GM23248 (cell line): ENCODE measurements around the gene MELK. TPM values are rescaled to one million over a fixed set of nuclear protein-coding genes. Genes with fewer than 3 reads are reported as not detected.

Source experiments
- DNase-seq: peaks from one replicate; pipeline ENCODE4 v3.0.0-alpha.2; 2015
- H2AFZ ChIP-seq: fragments of 200-600 bp; sonication (generic); 2 replicates; pipeline ENCODE4 v1.6.1; 2016; ENCODE audit warnings: antibody characterized with exemption
- H3F3A ChIP-seq: fragments of 200-600 bp; sonication (generic); 2 replicates; pipeline ENCODE4 v1.6.1; 2016; ENCODE audit warnings: mild to moderate bottlenecking, antibody characterized with exemption, mixed run types; ENCODE audit not compliant: insufficient read depth
- H3K27ac ChIP-seq: fragments of 200-600 bp; sonication (generic); 2 replicates; pipeline ENCODE4 v1.5.1; 2016; ENCODE audit warnings: mild to moderate bottlenecking
- H3K27me3 ChIP-seq: fragments of 200-600 bp; sonication (generic); replicated peaks from 2 replicates; pipeline ENCODE4 v1.6.1; 2016; ENCODE audit warnings: mild to moderate bottlenecking; ENCODE audit not compliant: insufficient read depth
- H3K36me3 ChIP-seq: fragments of 200-600 bp; sonication (generic); 2 replicates; pipeline ENCODE4 v1.6.1; 2016; ENCODE audit warnings: low read depth, mild to moderate bottlenecking
- H3K4me1 ChIP-seq: fragments of 200-600 bp; sonication (generic); 2 replicates; pipeline ENCODE4 v1.6.1; 2016; ENCODE audit warnings: mild to moderate bottlenecking; ENCODE audit not compliant: insufficient read depth
- H3K4me2 ChIP-seq: fragments of 200-600 bp; sonication (generic); one replicate; pipeline ENCODE4 v1.6.1; 2016; ENCODE audit warnings: mild to moderate bottlenecking; ENCODE audit not compliant: unreplicated experiment
- H3K4me3 ChIP-seq: fragments of 200-600 bp; sonication (generic); 2 replicates; pipeline ENCODE4 v1.5.1; 2016; ENCODE audit warnings: mild to moderate bottlenecking
- H3K79me2 ChIP-seq: fragments of 200-600 bp; sonication (generic); 2 replicates; pipeline ENCODE4 v1.6.1; 2016; ENCODE audit warnings: mild to moderate bottlenecking; ENCODE audit not compliant: insufficient read depth
- H3K9ac ChIP-seq: fragments of 200-600 bp; sonication (generic); 2 replicates; pipeline ENCODE4 v1.6.1; 2016; ENCODE audit warnings: mild to moderate bottlenecking
- H3K9me2 ChIP-seq: fragments of 200-600 bp; sonication (generic); 2 replicates; pipeline ENCODE4 v1.6.1; 2016; ENCODE audit warnings: mixed run types, mild to moderate bottlenecking, moderate library complexity; ENCODE audit not compliant: insufficient read depth
- H3K9me3 ChIP-seq: fragments of 200-600 bp; sonication (generic); one replicate; pipeline ENCODE4 v1.6.1; 2017; ENCODE audit warnings: low read depth
- H4K20me1 ChIP-seq: fragments of 200-600 bp; sonication (generic); 2 replicates; pipeline ENCODE4 v1.6.0; 2016; ENCODE audit not compliant: insufficient read depth
- EZH2 ChIP-seq: fragments of 200-600 bp; sonication (generic); IDR thresholded peaks from 2 replicates; pipeline ENCODE4 v1.6.1; 2018; ENCODE audit warnings: antibody characterized with exemption, mild to moderate bottlenecking; ENCODE audit not compliant: insufficient read depth, poor library complexity, severe bottlenecking
- EZH2phosphoT487 ChIP-seq: fragments of 200-600 bp; sonication (generic); IDR thresholded peaks from 2 replicates; pipeline ENCODE4 v1.6.1; 2018; ENCODE audit warnings: antibody characterized with exemption, moderate library complexity, mild to moderate bottlenecking, low read depth; ENCODE audit not compliant: insufficient read depth
- WGBS, 2 experiments: methylation state at CpG; one replicate each; pipeline ENCODE4 v1.1.6; 2015 to 2017; ENCODE audit warnings: low lambda C conversion rate in 2 of 2, low coverage in 1 of 2; ENCODE audit errors: missing lambda C conversion rate in 2 of 2; 5-methylcytosine and 5-hydroxymethylcytosine counted together
- in situ Hi-C: fragments of 300-500 bp; cut with MboI; formaldehyde crosslinking; loops from 2 replicates; pipeline ENCODE4 v1.15.0; 2020
- polyA plus RNA-seq: library from polyadenylated mRNA; unstranded; fragments of >200 nt; fragmentation: Nextera tagmentation; extraction: Ambion mirVana; gene quantifications from 2 replicates; pipeline ENCODE4 v1.2.1, GENCODE V29; 2016
- total RNA-seq: library from RNA; depleted of rRNA; stranded (reverse); fragments of >200 nt; shearing (Covaris generic); gene quantifications from 2 replicates; pipeline ENCODE4 v1.2.3, GENCODE V29; 2014

Gene MELK
- total and polyA plus RNA-seq, 2 experiments from 2014 or later = 23.2 to 24.7 TPM

DNA sequence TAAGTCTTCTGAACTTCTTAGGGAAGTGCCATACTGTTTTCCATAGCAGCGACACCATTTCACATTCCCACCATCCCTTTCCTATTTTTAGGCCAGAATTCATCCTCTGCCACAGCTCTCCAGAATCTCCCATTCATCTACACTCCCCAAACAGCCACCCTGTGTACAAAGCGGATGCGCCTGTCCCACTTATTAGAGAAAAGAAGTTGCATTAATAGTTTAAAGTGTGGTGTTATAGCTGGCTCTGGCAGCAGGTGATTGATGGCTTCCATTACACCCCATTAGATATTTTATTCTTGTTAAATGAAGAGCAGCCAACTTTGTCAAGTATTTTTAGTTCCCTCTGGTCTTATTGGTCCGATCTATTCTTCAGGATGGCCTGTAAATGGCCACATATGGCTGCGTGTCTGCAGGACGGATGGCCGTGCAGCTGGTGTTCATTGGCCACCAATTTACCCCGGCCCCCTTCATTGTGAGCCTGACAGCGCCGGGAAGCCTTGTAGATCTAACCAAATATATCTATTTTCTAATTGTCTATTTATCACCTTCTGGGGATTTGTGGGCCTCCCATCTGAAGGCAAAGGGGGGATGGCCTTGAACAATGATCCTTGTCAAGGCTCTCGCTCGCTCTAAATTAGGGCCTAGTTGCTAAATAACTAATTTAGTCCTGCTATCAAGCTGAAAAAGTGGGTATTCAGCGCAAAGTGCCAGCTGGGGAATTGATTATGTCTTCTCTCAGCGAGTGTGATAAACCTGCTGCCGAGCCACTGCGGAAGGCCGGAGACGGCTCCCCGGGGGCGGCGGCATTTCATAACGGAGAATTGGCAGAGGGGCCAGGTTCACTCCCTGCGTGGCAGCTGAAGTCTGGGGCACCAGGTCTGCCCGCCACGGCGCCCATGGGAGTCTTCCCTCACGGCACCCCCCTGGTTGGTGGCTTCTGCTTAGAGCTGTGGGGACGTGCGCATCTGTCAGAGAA, 141.1 kb downstream of the MELK start:
- in situ Hi-C loops = no loop called here
- H3K27me3 ChIP-seq = peaks cover 45% of the 10 kb centered on the region
- H4K20me1 ChIP-seq = no peaks in the 10 kb centered on the region
- H3K27ac ChIP-seq = no peak overlapping the region
- H3K36me3 ChIP-seq = no peaks in the 10 kb centered on the region
- H3K4me2 ChIP-seq = no peak overlapping the region
- no peaks in the 10 kb centered on the region for H3K4me1 ChIP-seq
- TF ChIP-seq EZH2 = no peak
- TF ChIP-seq EZH2phosphoT487 = no peak
- H3K9me3 ChIP-seq = no peaks in the 10 kb centered on the region
- 72 to 74% methylated on average over 27 to 29 of the region's 29 CpGs for WGBS, 2 experiments
- no peaks in the 10 kb centered on the region for H3K9me2 ChIP-seq
- H2AFZ ChIP-seq = no peak overlapping the region
- DNase-seq = no peak
- H3F3A ChIP-seq = no peaks in the 10 kb centered on the region
- H3K4me3 ChIP-seq = no peak overlapping the region
- no peak overlapping the region for H3K9ac ChIP-seq
- H3K79me2 ChIP-seq = no peaks in the 10 kb centered on the region

GRCh38 chr9:36716496-36716895, 143.8 kb downstream of the MELK start:
- no peaks in the 10 kb centered on the region for H3K36me3 ChIP-seq
- no peaks in the 10 kb centered on the region for H4K20me1 ChIP-seq
- no peak for TF ChIP-seq EZH2phosphoT487
- TF ChIP-seq EZH2 = no peak
- in situ Hi-C loops = no loop called here
- H2AFZ ChIP-seq = no peak overlapping the region
- no peak overlapping the region for H3K27ac ChIP-seq
- no peaks in the 10 kb centered on the region for H3K79me2 ChIP-seq
- H3K4me1 ChIP-seq = no peaks in the 10 kb centered on the region
- H3K27me3 ChIP-seq = peaks cover 48% of the 10 kb centered on the region
- H3K9me2 ChIP-seq = no peaks in the 10 kb centered on the region
- 43 to 49% methylated on average over 2 of the region's 2 CpGs for WGBS, 2 experiments
- no peak overlapping the region for H3K4me3 ChIP-seq
- no peak overlapping the region for H3K9ac ChIP-seq
- H3K4me2 ChIP-seq = no peak overlapping the region
- H3K9me3 ChIP-seq = no peaks in the 10 kb centered on the region
- DNase-seq = no peak
- no peaks in the 10 kb centered on the region for H3F3A ChIP-seq

- Histone ChIP-seq H3K9me2 (no peaks in the 10 kb centered on the region), H3K36me3 (no peaks in the 10 kb centered on the region), H3K4me3 (no peak overlapping the region), H4K20me1 (no peaks in the 10 kb centered on the region), H2AFZ (no peak overlapping the region), H3F3A (no peaks in the 10 kb centered on the region), H3K9me3 (no peaks in the 10 kb centered on the region), H3K4me1 (no peaks in the 10 kb centered on the region), H3K9ac (no peak overlapping the region), H3K4me2 (no peak overlapping the region), H3K79me2 (no peaks in the 10 kb centered on the region), H3K27me3 (peaks cover 43% of the 10 kb centered on the region), H3K27ac (no peak overlapping the region)
- 14 to 40% methylated on average over 3 of the region's 3 CpGs for WGBS, 2 experiments
- peak; percentile 26 for DNase-seq
- no peak for TF ChIP-seq EZH2
- no peak for TF ChIP-seq EZH2phosphoT487
- in situ Hi-C loops = no loop called here
Observed at GRCh38 chr9:36717276-36717675, 144.6 kb downstream of the MELK start.

DNA sequence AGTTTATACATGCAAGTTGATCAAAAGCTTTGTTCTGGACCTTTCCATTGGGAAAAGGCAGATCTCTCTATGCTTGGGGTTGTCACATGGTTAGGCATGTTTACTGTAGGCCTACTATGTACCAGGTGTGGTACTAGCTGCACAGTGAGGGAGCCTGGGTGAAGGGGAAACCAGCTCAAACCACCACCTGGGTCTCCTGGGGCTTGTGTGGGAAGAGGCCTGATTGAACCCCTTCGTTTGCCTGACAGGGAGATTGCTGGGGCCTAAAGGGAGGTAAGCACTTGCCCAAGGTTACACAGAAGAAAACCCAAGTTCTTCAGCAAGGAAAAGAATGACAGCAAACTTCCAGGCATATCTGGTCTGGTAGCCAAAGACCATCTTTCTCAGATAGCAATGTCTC, 145.9 kb downstream of the MELK start:
- in situ Hi-C loops = no loop called here
- no peak overlapping the region for H2AFZ ChIP-seq

More for the DNA sequence above, 145.9 kb downstream of the MELK start:
- WGBS, 2 experiments = 0 to 15% methylated on average over 1 of the region's 1 CpG
- Histone ChIP-seq H3K4me2 (no peak overlapping the region), H3K36me3 (no peaks in the 10 kb centered on the region), H3K27me3 (peaks cover 48% of the 10 kb centered on the region), H3F3A (no peaks in the 10 kb centered on the region), H3K9me3 (no peaks in the 10 kb centered on the region), H3K9me2 (no peaks in the 10 kb centered on the region), H3K9ac (no peak overlapping the region), H4K20me1 (no peaks in the 10 kb centered on the region), H3K79me2 (no peaks in the 10 kb centered on the region), H3K4me1 (no peaks in the 10 kb centered on the region), H3K4me3 (no peak overlapping the region), H3K27ac (no peak overlapping the region)
- DNase-seq = no peak
- TF ChIP-seq EZH2 (no peak), EZH2phosphoT487 (no peak)
